Parathyroid adenoma (tissue), 2 donors: ENCODE measurements around the gene TMEM205.

ENCODE experiments used
- H2AFZ ChIP-seq: fragments of 300-600 bp; sonication (generic); one replicate; pipeline ENCODE4 v1.7.0; 2017; ENCODE audit warnings: antibody characterized with exemption, mild to moderate bottlenecking
- H3K27ac ChIP-seq: fragments of 300-600 bp; sonication (generic); one replicate; pipeline ENCODE4 v1.7.0; 2017
- H3K27me3 ChIP-seq: fragments of 300-600 bp; sonication (generic); one replicate; pipeline ENCODE4 v1.7.0; 2017; ENCODE audit warnings: low read length; ENCODE audit not compliant: control insufficient read depth, insufficient read depth
- H3K36me3 ChIP-seq: fragments of 300-600 bp; sonication (generic); one replicate; pipeline ENCODE4 v1.7.0; 2017; ENCODE audit warnings: low read length; ENCODE audit not compliant: control insufficient read depth, insufficient read depth
- H3K4me1 ChIP-seq: fragments of 300-600 bp; sonication (generic); one replicate; pipeline ENCODE4 v1.7.0; 2017; ENCODE audit warnings: control low read depth
- H3K4me2 ChIP-seq: fragments of 300-600 bp; sonication (generic); one replicate; pipeline ENCODE4 v1.7.0; 2017; ENCODE audit warnings: low read length
- H3K4me3 ChIP-seq: fragments of 300-600 bp; sonication (generic); one replicate; pipeline ENCODE4 v1.7.0; 2017; ENCODE audit warnings: low read depth, low read length
- H3K79me2 ChIP-seq: fragments of 300-600 bp; sonication (generic); one replicate; pipeline ENCODE4 v1.7.0; 2017; ENCODE audit warnings: control low read depth
- H3K9ac ChIP-seq: fragments of 300-600 bp; sonication (generic); one replicate; pipeline ENCODE4 v1.7.0; 2017; ENCODE audit warnings: mild to moderate bottlenecking
- H3K9me3 ChIP-seq: fragments of 300-600 bp; sonication (generic); one replicate; pipeline ENCODE4 v1.7.0; 2017; ENCODE audit warnings: low read length; ENCODE audit not compliant: control insufficient read depth
- TF ChIP-seq, protein P1 (sequence below): fragments of 300-600 bp; sonication (generic); IDR thresholded peaks from one replicate; pipeline ENCODE4 v1.7.0; 2017; ENCODE audit warnings: antibody characterized with exemption, mild to moderate bottlenecking
- donor health status: primary hyperparathyroidism.

TMEM205 gene

DNA sequence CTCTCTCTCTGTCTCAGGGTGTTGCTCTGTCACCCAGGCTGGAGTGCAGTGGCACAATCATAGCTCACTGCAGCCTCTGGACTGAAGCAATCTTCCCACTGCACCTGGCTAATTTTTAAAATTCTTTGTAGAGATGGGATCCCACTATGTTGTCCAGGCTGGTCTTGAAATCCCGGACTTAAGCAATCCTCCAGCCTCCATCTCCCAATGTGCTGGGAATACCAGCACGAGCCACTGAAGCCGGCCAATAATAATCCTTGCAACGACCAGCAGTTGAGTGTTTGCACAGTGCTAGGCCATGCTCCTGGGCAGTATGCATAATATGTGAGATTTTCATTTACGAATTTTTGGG is 38.7 kb upstream of the TMEM205 start:
- TF ChIP-seq, protein P1, sequence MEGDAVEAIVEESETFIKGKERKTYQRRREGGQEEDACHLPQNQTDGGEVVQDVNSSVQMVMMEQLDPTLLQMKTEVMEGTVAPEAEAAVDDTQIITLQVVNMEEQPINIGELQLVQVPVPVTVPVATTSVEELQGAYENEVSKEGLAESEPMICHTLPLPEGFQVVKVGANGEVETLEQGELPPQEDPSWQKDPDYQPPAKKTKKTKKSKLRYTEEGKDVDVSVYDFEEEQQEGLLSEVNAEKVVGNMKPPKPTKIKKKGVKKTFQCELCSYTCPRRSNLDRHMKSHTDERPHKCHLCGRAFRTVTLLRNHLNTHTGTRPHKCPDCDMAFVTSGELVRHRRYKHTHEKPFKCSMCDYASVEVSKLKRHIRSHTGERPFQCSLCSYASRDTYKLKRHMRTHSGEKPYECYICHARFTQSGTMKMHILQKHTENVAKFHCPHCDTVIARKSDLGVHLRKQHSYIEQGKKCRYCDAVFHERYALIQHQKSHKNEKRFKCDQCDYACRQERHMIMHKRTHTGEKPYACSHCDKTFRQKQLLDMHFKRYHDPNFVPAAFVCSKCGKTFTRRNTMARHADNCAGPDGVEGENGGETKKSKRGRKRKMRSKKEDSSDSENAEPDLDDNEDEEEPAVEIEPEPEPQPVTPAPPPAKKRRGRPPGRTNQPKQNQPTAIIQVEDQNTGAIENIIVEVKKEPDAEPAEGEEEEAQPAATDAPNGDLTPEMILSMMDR, result no peak
- H3K36me3 ChIP-seq, result no peaks in the 10 kb centered on the region
- H3K4me3 ChIP-seq, result no peak overlapping the region
- no peaks in the 10 kb centered on the region for H3K9me3 ChIP-seq
- H3K79me2 ChIP-seq, result no peaks in the 10 kb centered on the region
- peaks cover 3% of the 10 kb centered on the region for H3K4me1 ChIP-seq
- no peak overlapping the region for H3K9ac ChIP-seq
- no peaks in the 10 kb centered on the region for H3K27me3 ChIP-seq
- peak overlapping the region; percentile 88 for H3K4me2 ChIP-seq
- peak overlapping the region; percentile 93 for H2AFZ ChIP-seq
- peak overlapping the region; percentile 87 for H3K27ac ChIP-seq

DNA sequence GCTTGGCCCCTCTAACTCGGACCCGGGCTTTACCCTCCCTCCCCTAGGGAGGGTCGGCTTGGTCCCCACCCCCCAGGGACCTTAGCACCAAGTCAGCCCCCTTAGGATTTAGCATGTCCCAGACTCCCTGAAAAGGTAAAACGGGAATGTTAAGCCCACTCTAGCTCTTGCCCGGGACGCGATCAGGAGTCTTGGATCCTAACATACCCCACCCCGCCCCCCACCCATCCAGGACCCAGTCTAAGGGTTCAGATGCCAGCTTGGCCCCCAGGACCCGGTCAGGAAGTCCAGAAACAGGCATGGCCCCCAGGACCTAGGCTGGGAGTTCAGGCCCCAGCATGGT is 37.6 kb upstream of the TMEM205 start:
- H3K9ac ChIP-seq, result no peak overlapping the region
- peak overlapping the region; percentile 88 for H3K4me2 ChIP-seq
- no peaks in the 10 kb centered on the region for H3K27me3 ChIP-seq
- peaks cover 1% of the 10 kb centered on the region for H3K79me2 ChIP-seq
- no peaks in the 10 kb centered on the region for H3K9me3 ChIP-seq
- H3K36me3 ChIP-seq, result no peaks in the 10 kb centered on the region
- H3K27ac ChIP-seq, result peak overlapping the region; percentile 87
- TF ChIP-seq, protein P1, result no peak
- peak overlapping the region; percentile 93 for H2AFZ ChIP-seq
- peak overlapping the region; percentile 80 for H3K4me3 ChIP-seq
- peaks cover 3% of the 10 kb centered on the region for H3K4me1 ChIP-seq

DNA sequence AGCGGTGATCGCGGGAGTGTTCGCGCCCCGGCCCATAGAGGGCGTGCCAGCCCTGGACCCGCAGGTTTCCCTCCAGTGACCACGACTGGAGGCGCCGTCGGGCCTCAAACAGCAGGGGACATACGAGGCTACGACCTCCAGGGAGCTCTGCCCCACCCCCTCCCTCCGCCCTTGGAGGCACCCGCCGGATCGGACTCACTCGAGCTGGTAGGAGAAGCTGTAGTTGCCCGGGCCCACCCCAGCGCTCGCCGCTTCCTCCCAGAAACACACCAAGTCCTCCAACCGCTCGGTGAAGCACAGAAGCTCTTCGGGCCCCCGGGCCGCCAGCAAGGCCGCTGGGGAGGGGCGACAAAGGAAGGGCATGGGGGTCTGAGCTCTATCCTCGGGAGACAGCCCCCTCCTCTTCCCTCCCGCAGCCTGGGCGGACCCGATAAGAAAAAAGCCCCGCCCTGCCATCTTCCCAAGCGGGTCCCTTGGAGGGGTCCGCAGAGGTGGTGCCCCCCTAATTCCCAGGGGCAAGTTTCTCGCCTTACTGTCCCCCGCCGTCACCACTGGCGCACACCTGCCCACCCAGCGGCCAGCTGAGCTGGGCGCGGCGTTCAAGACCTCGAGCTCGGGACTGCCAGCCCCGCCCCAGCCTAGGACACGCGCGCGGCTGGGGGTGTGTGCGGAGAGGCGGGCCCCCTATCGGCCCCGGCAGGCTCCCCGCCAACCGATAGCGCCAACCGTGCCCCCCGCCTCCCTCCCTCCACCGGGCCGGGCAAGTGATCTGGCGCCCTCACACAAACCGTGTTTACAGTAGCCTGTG is 37.0 kb upstream of the TMEM205 start:
- peak overlapping the region; percentile 93 for H2AFZ ChIP-seq

DNA sequence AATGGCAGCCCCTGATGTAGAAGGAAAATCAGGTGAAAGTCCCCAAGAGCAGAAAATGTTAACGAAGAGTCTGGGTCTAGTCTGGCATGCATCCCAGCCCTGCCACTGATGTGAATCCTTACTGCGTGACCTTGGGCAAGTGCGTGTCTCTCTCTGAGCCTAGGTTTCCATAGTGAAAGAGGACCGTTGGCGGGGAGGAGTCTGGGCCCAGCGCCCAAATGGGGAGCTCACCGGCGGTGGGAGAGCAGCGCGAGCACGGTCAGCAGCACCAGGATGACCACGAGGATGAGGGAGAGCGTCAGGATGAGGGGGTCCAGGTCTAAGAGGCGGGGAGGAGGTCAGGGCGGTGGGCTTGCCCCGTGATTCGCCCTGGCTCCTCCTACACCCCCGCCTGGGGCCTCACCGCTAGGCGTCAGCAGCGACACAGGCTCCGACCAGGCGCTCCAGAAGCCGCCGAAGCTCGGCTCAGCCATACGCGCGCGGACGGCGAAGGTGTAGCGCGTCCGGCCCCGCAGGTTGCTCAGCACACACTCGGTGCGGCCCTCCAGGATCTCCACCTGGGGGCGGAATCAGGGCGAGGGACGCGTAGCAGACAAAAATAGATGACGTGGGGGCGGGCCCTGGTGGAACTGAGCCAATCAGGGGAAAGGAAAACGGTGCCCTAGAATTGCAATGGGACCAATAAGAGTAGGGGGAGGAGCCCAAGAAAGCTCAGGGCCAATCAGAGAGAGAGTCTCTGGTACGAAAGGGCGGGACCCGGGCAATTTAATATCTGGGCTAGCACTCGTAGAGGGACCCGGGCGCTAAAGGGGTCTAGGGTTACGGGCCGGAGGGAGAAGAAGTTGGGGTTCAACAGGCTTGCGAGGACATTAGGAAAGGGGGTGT is 34.8 kb upstream of the TMEM205 start:
- Histone ChIP-seq H3K9me3 (no peaks in the 10 kb centered on the region), H3K36me3 (no peaks in the 10 kb centered on the region), H2AFZ (peak overlapping the region; percentile 68), H3K9ac (no peak overlapping the region), H3K4me1 (peaks cover 5% of the 10 kb centered on the region), H3K4me3 (peak overlapping the region; percentile 69), H3K79me2 (peaks cover 3% of the 10 kb centered on the region), H3K27ac (peak overlapping the region; percentile 58), H3K4me2 (peak overlapping the region; percentile 91), H3K27me3 (no peaks in the 10 kb centered on the region)
- TF ChIP-seq, protein P1, result peak; percentile 97

More for the DNA sequence above, 37.0 kb upstream of the TMEM205 start:
- Histone ChIP-seq H3K4me2 (peak overlapping the region; percentile 88), H3K4me1 (peaks cover 3% of the 10 kb centered on the region), H3K4me3 (peak overlapping the region; percentile 80), H3K27me3 (no peaks in the 10 kb centered on the region), H3K79me2 (peaks cover 3% of the 10 kb centered on the region), H3K9me3 (no peaks in the 10 kb centered on the region), H3K36me3 (no peaks in the 10 kb centered on the region), H3K9ac (no peak overlapping the region), H3K27ac (peak overlapping the region; percentile 87)
- TF ChIP-seq, protein P1, result peak; percentile 80
